WTC11 (cell line): Measurements from ENCODE around the gene TOR4A. TPM values are rescaled to one million over a fixed set of nuclear protein-coding genes. Genes with fewer than 3 reads are reported as not detected.

Experiments
- CREM ChIP-seq: sonication (generic); formaldehyde crosslinking; IDR thresholded peaks from 2 replicates; pipeline ENCODE4 v1.8.1; 2022; ENCODE audit warnings: mild to moderate bottlenecking, missing genetic modification reagents, moderate library complexity
- FOXP1 ChIP-seq: sonication (generic); formaldehyde crosslinking; IDR thresholded peaks from 2 replicates; pipeline ENCODE4 v1.8.0; 2022; ENCODE audit warnings: missing genetic modification reagents, mild to moderate bottlenecking, moderate library complexity, borderline replicate concordance
- GTF2I ChIP-seq: fragments of 250-450 bp; sonication (Bioruptor Pico); conservative IDR thresholded peaks from 2 replicates; pipeline ENCODE4 v1.4.0; 2021; ENCODE audit warnings: mild to moderate bottlenecking
- IRF2 ChIP-seq: sonication (generic); formaldehyde crosslinking; IDR thresholded peaks from 2 replicates; pipeline ENCODE4 v1.8.0; 2022; ENCODE audit warnings: low read depth, missing genetic modification reagents, borderline replicate concordance
- MYBL2 ChIP-seq: sonication (generic); formaldehyde crosslinking; IDR thresholded peaks from 2 replicates; pipeline ENCODE4 v1.8.1; 2023; ENCODE audit warnings: mild to moderate bottlenecking, moderate library complexity, missing genetic modification reagents
- NFATC4 ChIP-seq: fragments of 250-450 bp; sonication (Bioruptor Pico); IDR thresholded peaks from 2 replicates; pipeline ENCODE4 v1.9.0; 2021; ENCODE audit warnings: mild to moderate bottlenecking
- NR2C2 ChIP-seq: sonication (generic); formaldehyde crosslinking; IDR thresholded peaks from 2 replicates; pipeline ENCODE4 v1.8.0; 2022; ENCODE audit warnings: mild to moderate bottlenecking, missing genetic modification reagents
- SMAD4 ChIP-seq: sonication (generic); formaldehyde crosslinking; IDR thresholded peaks from 2 replicates; pipeline ENCODE4 v1.8.0; 2022; ENCODE audit warnings: mild to moderate bottlenecking, missing genetic modification reagents
- SP1 ChIP-seq: sonication (generic); formaldehyde crosslinking; conservative IDR thresholded peaks from 2 replicates; pipeline ENCODE4 v1.8.1; 2022; ENCODE audit warnings: missing genetic modification reagents
- TCF7 ChIP-seq: sonication (generic); formaldehyde crosslinking; IDR thresholded peaks from 2 replicates; pipeline ENCODE4 v1.8.0; 2022; ENCODE audit warnings: mild to moderate bottlenecking, low read depth, missing genetic modification reagents, moderate library complexity
- TEAD1 ChIP-seq: sonication (generic); formaldehyde crosslinking; IDR thresholded peaks from 2 replicates; pipeline ENCODE4 v1.8.0; 2022; ENCODE audit warnings: mild to moderate bottlenecking, missing genetic modification reagents
- TP53 ChIP-seq: sonication (generic); formaldehyde crosslinking; IDR thresholded peaks from 2 replicates; pipeline ENCODE4 v1.8.1; 2023; ENCODE audit warnings: mild to moderate bottlenecking, missing genetic modification reagents
- ZNF263 ChIP-seq: sonication (generic); formaldehyde crosslinking; IDR thresholded peaks from 2 replicates; pipeline ENCODE4 v1.8.1; 2022; ENCODE audit warnings: low read depth, mild to moderate bottlenecking, moderate library complexity, missing genetic modification reagents
- ZNF317 ChIP-seq: sonication (generic); formaldehyde crosslinking; IDR thresholded peaks from 2 replicates; pipeline ENCODE4 v1.8.1; 2023; ENCODE audit warnings: low read depth, mild to moderate bottlenecking, moderate library complexity, missing genetic modification reagents, borderline replicate concordance
- total RNA-seq: library from RNA; stranded (reverse); gene quantifications from 3 replicates; pipeline ENCODE4 v1.2.3, GENCODE V29; 2021
- TF ChIP-seq, protein P1 (sequence below): sonication (generic); formaldehyde crosslinking; conservative IDR thresholded peaks from 2 replicates; pipeline ENCODE4 v1.8.1; 2022; ENCODE audit warnings: mild to moderate bottlenecking, missing genetic modification reagents
- TF ChIP-seq, protein P2 (sequence below): sonication (generic); formaldehyde crosslinking; IDR thresholded peaks from 2 replicates; pipeline ENCODE4 v1.8.0; 2022; ENCODE audit warnings: mild to moderate bottlenecking, missing genetic modification reagents
- TF ChIP-seq, protein P3 (sequence below): sonication (generic); formaldehyde crosslinking; IDR thresholded peaks from 2 replicates; pipeline ENCODE4 v1.8.1; 2022; ENCODE audit warnings: low read depth, missing genetic modification reagents, borderline replicate concordance
- TF ChIP-seq, protein P4 (sequence below): sonication (generic); formaldehyde crosslinking; IDR thresholded peaks from 2 replicates; pipeline ENCODE4 v1.8.0; 2023; ENCODE audit warnings: missing genetic modification reagents, mild to moderate bottlenecking, borderline replicate concordance
- TF ChIP-seq, protein P5 (sequence below): sonication (generic); formaldehyde crosslinking; IDR thresholded peaks from 2 replicates; pipeline ENCODE4 v1.8.1; 2022; ENCODE audit warnings: low read depth, mild to moderate bottlenecking, moderate library complexity, missing genetic modification reagents, borderline replicate concordance
- TF ChIP-seq, protein P6 (sequence below): sonication (generic); formaldehyde crosslinking; IDR thresholded peaks from 2 replicates; pipeline ENCODE4 v1.8.1; 2023; ENCODE audit warnings: mild to moderate bottlenecking, missing genetic modification reagents
- TF ChIP-seq, protein P7 (sequence below): fragments of 200-600 bp; IDR thresholded peaks from 2 replicates; pipeline ENCODE4 v1.8.0; 2022; ENCODE audit warnings: antibody characterized with exemption
- TF ChIP-seq, protein P8 (sequence below): sonication (generic); formaldehyde crosslinking; IDR thresholded peaks from 2 replicates; pipeline ENCODE4 v1.8.1; 2023; ENCODE audit warnings: mild to moderate bottlenecking, missing genetic modification reagents, borderline replicate concordance

Gene TOR4A
- total RNA-seq, 1 experiment from 2014 or later, result 7.3 TPM

DNA sequence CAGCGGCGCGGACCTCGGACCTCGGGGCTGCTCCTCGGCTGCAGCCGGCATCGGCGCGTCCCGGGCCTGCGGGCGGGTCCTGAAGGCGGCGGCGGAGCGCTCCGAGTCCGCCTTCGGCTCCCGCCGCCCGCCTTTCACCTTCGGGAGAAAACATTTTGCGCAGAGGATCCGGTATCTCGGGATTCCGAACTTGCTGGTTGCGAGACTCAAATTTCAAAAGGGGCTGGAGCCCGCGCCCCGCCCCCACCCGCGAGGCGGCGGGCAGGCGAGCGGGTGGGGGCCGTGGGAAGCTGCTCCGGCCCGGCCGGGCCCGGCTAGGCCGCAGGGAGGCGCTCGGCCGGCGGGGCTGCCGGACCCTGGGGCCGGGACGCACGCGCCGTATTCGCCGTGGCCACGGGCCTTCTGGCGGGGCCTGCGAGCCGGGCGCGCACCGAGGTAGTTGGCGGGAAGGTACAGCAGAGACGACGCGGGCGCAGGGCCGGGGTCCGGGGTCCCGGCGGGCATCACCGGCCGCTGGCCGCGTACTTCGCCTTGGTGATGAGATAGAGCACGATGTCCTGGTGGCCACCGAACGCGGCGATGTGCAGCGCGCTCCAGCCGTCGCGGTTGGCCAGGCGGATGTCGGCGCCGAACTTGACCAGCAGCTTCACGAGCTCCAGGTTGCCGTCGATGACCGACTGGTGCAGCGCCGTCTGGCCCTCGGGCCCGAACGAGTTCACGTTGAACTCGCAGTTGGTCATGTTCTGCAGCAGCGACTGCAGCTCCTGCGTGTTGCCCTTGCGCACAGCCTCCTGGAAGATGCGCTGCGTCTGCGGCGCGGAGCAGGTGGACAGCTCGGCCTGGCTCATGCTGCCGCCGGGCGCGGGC lies 23.8 kb downstream of the TOR4A start (continued):
- peak; percentile 27; the same call in 1 of the 2 replicates for TF ChIP-seq TEAD1 (CRISPR knock-in tag)
- TF ChIP-seq, protein P1, sequence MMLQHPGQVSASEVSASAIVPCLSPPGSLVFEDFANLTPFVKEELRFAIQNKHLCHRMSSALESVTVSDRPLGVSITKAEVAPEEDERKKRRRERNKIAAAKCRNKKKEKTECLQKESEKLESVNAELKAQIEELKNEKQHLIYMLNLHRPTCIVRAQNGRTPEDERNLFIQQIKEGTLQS (CRISPR knock-in tag), result no peak
- TF ChIP-seq TCF7 (CRISPR knock-in tag), result 0 out of 2 replicates have a peak, but pooled peaks have one; percentile 29
- TF ChIP-seq, protein P2, sequence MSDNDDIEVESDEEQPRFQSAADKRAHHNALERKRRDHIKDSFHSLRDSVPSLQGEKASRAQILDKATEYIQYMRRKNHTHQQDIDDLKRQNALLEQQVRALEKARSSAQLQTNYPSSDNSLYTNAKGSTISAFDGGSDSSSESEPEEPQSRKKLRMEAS (CRISPR knock-in tag), result no peak; the same call in 1 of the 2 replicates
- TF ChIP-seq NFATC4 (CRISPR knock-in tag), result no peak
- no peak for TF ChIP-seq ZNF317
- TF ChIP-seq FOXP1, result peak; percentile 63; the same call in 1 of the 2 replicates
- TF ChIP-seq GTF2I, result no peak
- 0 out of 2 replicates have a peak, but pooled peaks have one; percentile 73 for TF ChIP-seq TP53
- TF ChIP-seq SMAD4 (CRISPR knock-in tag), result no peak
- TF ChIP-seq SP1 (CRISPR knock-in tag), result peak; percentile 50; the same call in 1 of the 2 replicates
- no peak for TF ChIP-seq CREM (CRISPR knock-in tag)
- TF ChIP-seq, protein P3, sequence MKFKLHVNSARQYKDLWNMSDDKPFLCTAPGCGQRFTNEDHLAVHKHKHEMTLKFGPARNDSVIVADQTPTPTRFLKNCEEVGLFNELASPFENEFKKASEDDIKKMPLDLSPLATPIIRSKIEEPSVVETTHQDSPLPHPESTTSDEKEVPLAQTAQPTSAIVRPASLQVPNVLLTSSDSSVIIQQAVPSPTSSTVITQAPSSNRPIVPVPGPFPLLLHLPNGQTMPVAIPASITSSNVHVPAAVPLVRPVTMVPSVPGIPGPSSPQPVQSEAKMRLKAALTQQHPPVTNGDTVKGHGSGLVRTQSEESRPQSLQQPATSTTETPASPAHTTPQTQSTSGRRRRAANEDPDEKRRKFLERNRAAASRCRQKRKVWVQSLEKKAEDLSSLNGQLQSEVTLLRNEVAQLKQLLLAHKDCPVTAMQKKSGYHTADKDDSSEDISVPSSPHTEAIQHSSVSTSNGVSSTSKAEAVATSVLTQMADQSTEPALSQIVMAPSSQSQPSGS (CRISPR knock-in tag), result no peak
- peak; percentile 43; the same call in 1 of the 2 replicates for TF ChIP-seq IRF2 (CRISPR knock-in tag)
- TF ChIP-seq, protein P4, sequence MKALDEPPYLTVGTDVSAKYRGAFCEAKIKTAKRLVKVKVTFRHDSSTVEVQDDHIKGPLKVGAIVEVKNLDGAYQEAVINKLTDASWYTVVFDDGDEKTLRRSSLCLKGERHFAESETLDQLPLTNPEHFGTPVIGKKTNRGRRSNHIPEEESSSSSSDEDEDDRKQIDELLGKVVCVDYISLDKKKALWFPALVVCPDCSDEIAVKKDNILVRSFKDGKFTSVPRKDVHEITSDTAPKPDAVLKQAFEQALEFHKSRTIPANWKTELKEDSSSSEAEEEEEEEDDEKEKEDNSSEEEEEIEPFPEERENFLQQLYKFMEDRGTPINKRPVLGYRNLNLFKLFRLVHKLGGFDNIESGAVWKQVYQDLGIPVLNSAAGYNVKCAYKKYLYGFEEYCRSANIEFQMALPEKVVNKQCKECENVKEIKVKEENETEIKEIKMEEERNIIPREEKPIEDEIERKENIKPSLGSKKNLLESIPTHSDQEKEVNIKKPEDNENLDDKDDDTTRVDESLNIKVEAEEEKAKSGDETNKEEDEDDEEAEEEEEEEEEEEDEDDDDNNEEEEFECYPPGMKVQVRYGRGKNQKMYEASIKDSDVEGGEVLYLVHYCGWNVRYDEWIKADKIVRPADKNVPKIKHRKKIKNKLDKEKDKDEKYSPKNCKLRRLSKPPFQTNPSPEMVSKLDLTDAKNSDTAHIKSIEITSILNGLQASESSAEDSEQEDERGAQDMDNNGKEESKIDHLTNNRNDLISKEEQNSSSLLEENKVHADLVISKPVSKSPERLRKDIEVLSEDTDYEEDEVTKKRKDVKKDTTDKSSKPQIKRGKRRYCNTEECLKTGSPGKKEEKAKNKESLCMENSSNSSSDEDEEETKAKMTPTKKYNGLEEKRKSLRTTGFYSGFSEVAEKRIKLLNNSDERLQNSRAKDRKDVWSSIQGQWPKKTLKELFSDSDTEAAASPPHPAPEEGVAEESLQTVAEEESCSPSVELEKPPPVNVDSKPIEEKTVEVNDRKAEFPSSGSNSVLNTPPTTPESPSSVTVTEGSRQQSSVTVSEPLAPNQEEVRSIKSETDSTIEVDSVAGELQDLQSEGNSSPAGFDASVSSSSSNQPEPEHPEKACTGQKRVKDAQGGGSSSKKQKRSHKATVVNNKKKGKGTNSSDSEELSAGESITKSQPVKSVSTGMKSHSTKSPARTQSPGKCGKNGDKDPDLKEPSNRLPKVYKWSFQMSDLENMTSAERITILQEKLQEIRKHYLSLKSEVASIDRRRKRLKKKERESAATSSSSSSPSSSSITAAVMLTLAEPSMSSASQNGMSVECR (CRISPR knock-in tag), result no peak
- TF ChIP-seq, protein P5, sequence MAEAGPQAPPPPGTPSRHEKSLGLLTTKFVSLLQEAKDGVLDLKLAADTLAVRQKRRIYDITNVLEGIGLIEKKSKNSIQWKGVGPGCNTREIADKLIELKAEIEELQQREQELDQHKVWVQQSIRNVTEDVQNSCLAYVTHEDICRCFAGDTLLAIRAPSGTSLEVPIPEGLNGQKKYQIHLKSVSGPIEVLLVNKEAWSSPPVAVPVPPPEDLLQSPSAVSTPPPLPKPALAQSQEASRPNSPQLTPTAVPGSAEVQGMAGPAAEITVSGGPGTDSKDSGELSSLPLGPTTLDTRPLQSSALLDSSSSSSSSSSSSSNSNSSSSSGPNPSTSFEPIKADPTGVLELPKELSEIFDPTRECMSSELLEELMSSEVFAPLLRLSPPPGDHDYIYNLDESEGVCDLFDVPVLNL (CRISPR knock-in tag), result peak; percentile 77
- no peak for TF ChIP-seq NR2C2 (CRISPR knock-in tag)
- TF ChIP-seq, protein P6, sequence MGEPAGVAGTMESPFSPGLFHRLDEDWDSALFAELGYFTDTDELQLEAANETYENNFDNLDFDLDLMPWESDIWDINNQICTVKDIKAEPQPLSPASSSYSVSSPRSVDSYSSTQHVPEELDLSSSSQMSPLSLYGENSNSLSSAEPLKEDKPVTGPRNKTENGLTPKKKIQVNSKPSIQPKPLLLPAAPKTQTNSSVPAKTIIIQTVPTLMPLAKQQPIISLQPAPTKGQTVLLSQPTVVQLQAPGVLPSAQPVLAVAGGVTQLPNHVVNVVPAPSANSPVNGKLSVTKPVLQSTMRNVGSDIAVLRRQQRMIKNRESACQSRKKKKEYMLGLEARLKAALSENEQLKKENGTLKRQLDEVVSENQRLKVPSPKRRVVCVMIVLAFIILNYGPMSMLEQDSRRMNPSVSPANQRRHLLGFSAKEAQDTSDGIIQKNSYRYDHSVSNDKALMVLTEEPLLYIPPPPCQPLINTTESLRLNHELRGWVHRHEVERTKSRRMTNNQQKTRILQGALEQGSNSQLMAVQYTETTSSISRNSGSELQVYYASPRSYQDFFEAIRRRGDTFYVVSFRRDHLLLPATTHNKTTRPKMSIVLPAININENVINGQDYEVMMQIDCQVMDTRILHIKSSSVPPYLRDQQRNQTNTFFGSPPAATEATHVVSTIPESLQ (CRISPR knock-in tag), result no peak
- TF ChIP-seq MYBL2 (CRISPR knock-in tag), result 0 out of 2 replicates have a peak, but pooled peaks have one; percentile 64
- TF ChIP-seq ZNF263 (CRISPR knock-in tag), result no peak
- TF ChIP-seq, protein P7, sequence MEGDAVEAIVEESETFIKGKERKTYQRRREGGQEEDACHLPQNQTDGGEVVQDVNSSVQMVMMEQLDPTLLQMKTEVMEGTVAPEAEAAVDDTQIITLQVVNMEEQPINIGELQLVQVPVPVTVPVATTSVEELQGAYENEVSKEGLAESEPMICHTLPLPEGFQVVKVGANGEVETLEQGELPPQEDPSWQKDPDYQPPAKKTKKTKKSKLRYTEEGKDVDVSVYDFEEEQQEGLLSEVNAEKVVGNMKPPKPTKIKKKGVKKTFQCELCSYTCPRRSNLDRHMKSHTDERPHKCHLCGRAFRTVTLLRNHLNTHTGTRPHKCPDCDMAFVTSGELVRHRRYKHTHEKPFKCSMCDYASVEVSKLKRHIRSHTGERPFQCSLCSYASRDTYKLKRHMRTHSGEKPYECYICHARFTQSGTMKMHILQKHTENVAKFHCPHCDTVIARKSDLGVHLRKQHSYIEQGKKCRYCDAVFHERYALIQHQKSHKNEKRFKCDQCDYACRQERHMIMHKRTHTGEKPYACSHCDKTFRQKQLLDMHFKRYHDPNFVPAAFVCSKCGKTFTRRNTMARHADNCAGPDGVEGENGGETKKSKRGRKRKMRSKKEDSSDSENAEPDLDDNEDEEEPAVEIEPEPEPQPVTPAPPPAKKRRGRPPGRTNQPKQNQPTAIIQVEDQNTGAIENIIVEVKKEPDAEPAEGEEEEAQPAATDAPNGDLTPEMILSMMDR, result no peak
- TF ChIP-seq, protein P8, sequence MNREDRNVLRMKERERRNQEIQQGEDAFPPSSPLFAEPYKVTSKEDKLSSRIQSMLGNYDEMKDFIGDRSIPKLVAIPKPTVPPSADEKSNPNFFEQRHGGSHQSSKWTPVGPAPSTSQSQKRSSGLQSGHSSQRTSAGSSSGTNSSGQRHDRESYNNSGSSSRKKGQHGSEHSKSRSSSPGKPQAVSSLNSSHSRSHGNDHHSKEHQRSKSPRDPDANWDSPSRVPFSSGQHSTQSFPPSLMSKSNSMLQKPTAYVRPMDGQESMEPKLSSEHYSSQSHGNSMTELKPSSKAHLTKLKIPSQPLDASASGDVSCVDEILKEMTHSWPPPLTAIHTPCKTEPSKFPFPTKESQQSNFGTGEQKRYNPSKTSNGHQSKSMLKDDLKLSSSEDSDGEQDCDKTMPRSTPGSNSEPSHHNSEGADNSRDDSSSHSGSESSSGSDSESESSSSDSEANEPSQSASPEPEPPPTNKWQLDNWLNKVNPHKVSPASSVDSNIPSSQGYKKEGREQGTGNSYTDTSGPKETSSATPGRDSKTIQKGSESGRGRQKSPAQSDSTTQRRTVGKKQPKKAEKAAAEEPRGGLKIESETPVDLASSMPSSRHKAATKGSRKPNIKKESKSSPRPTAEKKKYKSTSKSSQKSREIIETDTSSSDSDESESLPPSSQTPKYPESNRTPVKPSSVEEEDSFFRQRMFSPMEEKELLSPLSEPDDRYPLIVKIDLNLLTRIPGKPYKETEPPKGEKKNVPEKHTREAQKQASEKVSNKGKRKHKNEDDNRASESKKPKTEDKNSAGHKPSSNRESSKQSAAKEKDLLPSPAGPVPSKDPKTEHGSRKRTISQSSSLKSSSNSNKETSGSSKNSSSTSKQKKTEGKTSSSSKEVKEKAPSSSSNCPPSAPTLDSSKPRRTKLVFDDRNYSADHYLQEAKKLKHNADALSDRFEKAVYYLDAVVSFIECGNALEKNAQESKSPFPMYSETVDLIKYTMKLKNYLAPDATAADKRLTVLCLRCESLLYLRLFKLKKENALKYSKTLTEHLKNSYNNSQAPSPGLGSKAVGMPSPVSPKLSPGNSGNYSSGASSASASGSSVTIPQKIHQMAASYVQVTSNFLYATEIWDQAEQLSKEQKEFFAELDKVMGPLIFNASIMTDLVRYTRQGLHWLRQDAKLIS, result no peak
